GM12801 (cell line): ENCODE data around the gene CCDC157.

Experiments
- CTCF ChIP-seq: IDR thresholded peaks from one replicate; pipeline ENCODE4 v1.5.1; 2011; ENCODE audit warnings: control low read depth; ENCODE audit not compliant: insufficient read length; ENCODE audit errors: extremely low read depth

The CCDC157 gene

GRCh38 chr22:30348809-30349208, 8.0 kb upstream of the CCDC157 start:
- TF ChIP-seq CTCF, result no peak

- TF ChIP-seq CTCF, result no peak
Observed at GRCh38 chr22:30351226-30351625, 5.6 kb upstream of the CCDC157 start.

- TF ChIP-seq CTCF, result no peak
Observed at GRCh38 chr22:30354644-30355043, 2.2 kb upstream of the CCDC157 start.

GRCh38 chr22:30357236-30357570, 396 bp downstream of the CCDC157 start:
- TF ChIP-seq CTCF, result no peak

DNA sequence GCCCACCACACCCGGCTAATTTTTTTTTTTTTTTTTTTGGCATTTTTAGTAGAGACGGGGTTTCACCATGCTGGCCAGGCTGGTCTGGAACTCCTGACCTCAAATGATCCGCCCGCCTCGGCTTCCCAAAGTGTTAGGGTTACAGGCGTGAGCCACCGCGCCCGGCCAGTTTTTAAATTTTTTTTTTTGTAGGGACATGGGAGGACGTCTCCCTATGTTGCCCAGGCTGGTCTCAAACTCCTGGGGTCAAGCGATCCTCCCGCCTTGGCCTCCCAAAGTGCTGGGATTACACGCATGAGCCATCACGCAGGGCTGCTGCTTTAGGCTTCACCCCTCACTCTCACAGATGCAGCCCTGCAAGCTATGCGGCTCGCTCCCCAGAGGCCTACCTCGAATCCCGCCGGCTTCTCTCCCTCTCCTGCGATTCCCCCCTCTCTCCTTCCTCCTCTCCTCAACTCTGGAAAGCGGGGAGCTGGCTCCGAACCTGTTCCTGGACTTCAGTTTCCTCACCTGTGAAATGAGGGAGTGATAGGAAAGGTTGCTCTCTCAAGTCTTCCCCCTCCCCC, 926 bp downstream of the CCDC157 start:
- TF ChIP-seq CTCF, result no peak

DNA sequence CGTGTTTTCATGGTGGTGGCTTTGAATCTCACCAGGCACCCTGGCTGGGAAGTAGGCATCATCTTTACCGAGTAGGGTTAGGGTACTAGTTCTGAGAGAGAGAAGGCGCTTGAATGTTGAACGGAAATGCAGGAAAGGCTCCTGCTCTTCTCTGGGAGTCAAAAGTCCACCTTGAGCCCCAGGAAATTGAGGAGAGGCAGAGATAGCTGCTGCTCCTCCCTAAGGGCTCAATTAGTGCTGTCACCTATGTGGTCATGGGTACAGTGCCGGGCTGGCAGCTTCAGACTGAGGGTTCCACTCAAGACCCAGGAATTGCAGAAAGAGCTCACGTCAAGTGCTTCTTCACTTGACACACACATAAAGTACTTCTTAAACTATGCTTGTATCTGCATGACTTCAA, 1.7 kb downstream of the CCDC157 start:
- TF ChIP-seq CTCF, result no peak

DNA sequence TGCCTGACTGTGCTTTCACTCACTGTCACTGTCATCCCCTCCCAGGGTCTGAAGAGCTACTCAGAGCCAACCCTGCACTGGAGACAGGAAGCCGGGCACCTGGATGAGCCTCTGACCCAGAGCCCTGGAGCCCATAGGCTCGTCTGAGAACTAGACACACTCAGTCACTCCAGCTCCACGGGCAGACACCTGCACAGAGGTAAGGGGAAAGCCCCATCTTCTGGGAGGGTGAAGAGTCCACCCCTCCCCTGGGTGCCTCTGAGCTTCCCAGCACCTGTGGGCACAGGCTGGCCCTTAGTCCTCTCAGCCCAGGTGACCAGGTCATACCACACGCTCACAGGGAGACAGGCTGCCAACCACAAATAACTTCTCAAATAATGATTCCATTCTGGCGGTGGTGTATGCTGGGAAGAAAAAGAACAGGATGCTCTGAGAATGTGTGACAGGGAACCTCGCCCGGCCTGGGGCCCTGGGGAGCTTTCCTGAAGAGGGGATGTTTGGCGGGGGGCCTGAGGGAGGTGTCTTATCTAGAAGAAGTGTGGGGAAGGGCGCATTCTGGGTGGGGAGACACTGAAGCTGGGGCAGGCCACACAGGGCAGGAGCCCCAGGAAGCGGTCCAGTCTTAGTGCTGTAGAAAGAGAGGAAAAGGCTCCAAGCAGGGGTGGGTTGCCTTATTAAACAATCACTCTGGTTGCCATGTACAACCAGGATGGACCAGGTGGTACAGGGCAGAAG, 5.3 kb downstream of the CCDC157 start:
- no peak for TF ChIP-seq CTCF
